MM.1S (cell line): Measurements from ENCODE around the gene ZNF625.

Experiments
- DNase-seq: peaks from one replicate; pipeline ENCODE4 v3.0.0-alpha.2; 2015
- H2AFZ ChIP-seq: fragments of 300-600 bp; sonication (generic); 2 replicates; pipeline ENCODE4 v1.6.0; 2016; ENCODE audit warnings: antibody characterized with exemption, low read length
- H3F3A ChIP-seq: fragments of 300-600 bp; sonication (generic); 2 replicates; pipeline ENCODE4 v1.6.1; 2016; ENCODE audit warnings: mild to moderate bottlenecking, antibody characterized with exemption, low read length, moderate library complexity, mixed read lengths; ENCODE audit not compliant: insufficient read depth
- H3K27ac ChIP-seq: fragments of 300-600 bp; sonication (generic); 2 replicates; pipeline ENCODE4 v1.5.1; 2016; ENCODE audit warnings: mild to moderate bottlenecking, low read length
- H3K27me3 ChIP-seq: fragments of 300-600 bp; sonication (generic); replicated peaks from 2 replicates; pipeline ENCODE4 v1.6.0; 2016; ENCODE audit warnings: low read length; ENCODE audit not compliant: insufficient read depth
- H3K36me3 ChIP-seq: fragments of 300-600 bp; sonication (generic); replicated peaks from 2 replicates; pipeline ENCODE4 v1.6.1; 2016; ENCODE audit warnings: mild to moderate bottlenecking, low read length, mixed read lengths; ENCODE audit not compliant: insufficient read depth
- H3K4me1 ChIP-seq: fragments of 300-600 bp; sonication (generic); 2 replicates; pipeline ENCODE4 v1.6.1; 2016; ENCODE audit warnings: low read length, mixed read lengths
- H3K4me2 ChIP-seq: fragments of 300-600 bp; sonication (generic); 2 replicates; pipeline ENCODE4 v1.6.0; 2016; ENCODE audit warnings: low read depth, low read length
- H3K4me3 ChIP-seq: fragments of 300-600 bp; sonication (generic); 2 replicates; pipeline ENCODE4 v1.5.1; 2016; ENCODE audit warnings: low read length, mixed read lengths
- H3K79me2 ChIP-seq: fragments of 300-600 bp; sonication (generic); 2 replicates; pipeline ENCODE4 v1.6.1; 2016; ENCODE audit warnings: mixed run types, low read length, mixed read lengths
- H3K9ac ChIP-seq: fragments of 300-600 bp; sonication (generic); 2 replicates; pipeline ENCODE4 v1.6.1; 2016; ENCODE audit warnings: low read length, mixed read lengths
- H3K9me2 ChIP-seq: fragments of 300-600 bp; sonication (generic); replicated peaks from 2 replicates; pipeline ENCODE4 v1.6.1; 2016; ENCODE audit warnings: mild to moderate bottlenecking, low read length, mixed read lengths; ENCODE audit not compliant: insufficient read depth
- H3K9me3 ChIP-seq: fragments of 300-600 bp; sonication (generic); replicated peaks from 2 replicates; pipeline ENCODE4 v1.6.1; 2016; ENCODE audit warnings: mild to moderate bottlenecking, low read length, mixed read lengths; ENCODE audit not compliant: insufficient read depth
- H4K20me1 ChIP-seq: fragments of 300-600 bp; sonication (generic); 2 replicates; pipeline ENCODE4 v1.6.1; 2016; ENCODE audit warnings: mild to moderate bottlenecking, low read length, moderate library complexity, mixed read lengths; ENCODE audit not compliant: insufficient read depth
- EZH2 ChIP-seq: fragments of 300-600 bp; sonication (generic); optimal IDR thresholded peaks from 2 replicates; pipeline ENCODE3; 2017; ENCODE audit warnings: low read depth, mild to moderate bottlenecking, antibody characterized with exemption, low read length, mixed read lengths
- EZH2phosphoT487 ChIP-seq: fragments of 300-600 bp; sonication (generic); IDR thresholded peaks from 2 replicates; pipeline ENCODE4 v1.6.1; 2018; ENCODE audit warnings: antibody characterized with exemption, low read length
- TF ChIP-seq, protein P1 (sequence below): fragments of 300-600 bp; sonication (generic); IDR thresholded peaks from 2 replicates; pipeline ENCODE4 v1.5.1; 2016; ENCODE audit warnings: antibody characterized with exemption, low read length, mixed read lengths

ZNF625 gene

DNA sequence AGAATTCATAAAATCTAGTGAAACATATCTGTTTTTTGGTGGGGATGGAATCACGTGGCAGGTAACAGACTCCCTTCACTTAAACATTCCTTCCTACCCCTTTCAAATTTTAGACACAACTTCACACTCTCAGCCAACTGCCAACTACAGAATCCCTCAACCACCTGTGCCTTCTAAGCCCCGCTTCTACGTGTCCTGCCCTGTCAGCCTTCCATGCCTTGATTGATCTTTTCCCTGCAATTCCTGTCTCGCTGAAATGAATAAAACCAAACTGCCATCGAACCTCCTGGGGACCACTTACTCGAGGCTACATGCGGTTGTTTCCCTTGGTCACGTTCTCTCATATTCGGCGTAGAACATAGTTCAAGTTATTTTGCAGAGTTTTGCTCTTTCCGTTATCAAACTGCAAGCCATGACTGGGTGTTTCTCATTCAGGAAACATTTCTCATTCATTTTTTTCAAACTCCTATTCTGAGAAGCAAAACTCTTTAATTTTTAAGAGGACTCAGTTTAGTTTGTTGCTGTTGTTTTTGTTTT is 1.1 kb downstream of the ZNF625 start:
- Histone ChIP-seq H3K36me3 (no peaks in the 10 kb centered on the region), H3K4me3 (no peak overlapping the region), H3K4me1 (no peaks in the 10 kb centered on the region), H3F3A (no peaks in the 10 kb centered on the region), H3K9ac (no peak overlapping the region), H3K4me2 (no peak overlapping the region), H3K9me3 (no peaks in the 10 kb centered on the region), H2AFZ (no peak overlapping the region), H3K27me3 (no peaks in the 10 kb centered on the region; the same call in 1 of the 2 replicates), H3K9me2 (no peaks in the 10 kb centered on the region), H3K79me2 (no peaks in the 10 kb centered on the region), H3K27ac (no peak overlapping the region), H4K20me1 (no peaks in the 10 kb centered on the region)
- no peak for DNase-seq
- TF ChIP-seq EZH2 (no peak), EZH2phosphoT487 (no peak)
- TF ChIP-seq, protein P1, sequence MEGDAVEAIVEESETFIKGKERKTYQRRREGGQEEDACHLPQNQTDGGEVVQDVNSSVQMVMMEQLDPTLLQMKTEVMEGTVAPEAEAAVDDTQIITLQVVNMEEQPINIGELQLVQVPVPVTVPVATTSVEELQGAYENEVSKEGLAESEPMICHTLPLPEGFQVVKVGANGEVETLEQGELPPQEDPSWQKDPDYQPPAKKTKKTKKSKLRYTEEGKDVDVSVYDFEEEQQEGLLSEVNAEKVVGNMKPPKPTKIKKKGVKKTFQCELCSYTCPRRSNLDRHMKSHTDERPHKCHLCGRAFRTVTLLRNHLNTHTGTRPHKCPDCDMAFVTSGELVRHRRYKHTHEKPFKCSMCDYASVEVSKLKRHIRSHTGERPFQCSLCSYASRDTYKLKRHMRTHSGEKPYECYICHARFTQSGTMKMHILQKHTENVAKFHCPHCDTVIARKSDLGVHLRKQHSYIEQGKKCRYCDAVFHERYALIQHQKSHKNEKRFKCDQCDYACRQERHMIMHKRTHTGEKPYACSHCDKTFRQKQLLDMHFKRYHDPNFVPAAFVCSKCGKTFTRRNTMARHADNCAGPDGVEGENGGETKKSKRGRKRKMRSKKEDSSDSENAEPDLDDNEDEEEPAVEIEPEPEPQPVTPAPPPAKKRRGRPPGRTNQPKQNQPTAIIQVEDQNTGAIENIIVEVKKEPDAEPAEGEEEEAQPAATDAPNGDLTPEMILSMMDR = no peak

DNA sequence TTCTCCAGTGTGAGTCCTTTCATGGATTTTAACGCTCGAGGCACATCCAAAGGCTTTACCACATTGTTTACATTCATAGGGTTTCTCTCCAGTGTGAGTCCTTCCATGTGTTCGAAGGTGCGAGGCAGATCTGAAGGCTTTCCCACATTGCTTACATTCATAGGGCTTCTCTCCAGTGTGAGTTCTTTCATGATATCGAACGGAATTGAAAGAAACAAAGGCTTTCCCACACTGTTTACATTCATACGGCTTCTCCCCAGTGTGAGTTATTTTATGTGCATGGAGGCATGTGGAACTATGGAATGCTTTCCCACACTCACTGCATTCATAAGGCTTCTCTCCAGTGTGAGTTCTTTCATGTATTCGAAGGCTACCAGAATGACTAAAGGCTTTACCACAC is 11.2 kb downstream of the ZNF625 start:
- no peaks in the 10 kb centered on the region for H3K36me3 ChIP-seq
- H3K4me2 ChIP-seq = no peak overlapping the region
- H4K20me1 ChIP-seq = no peaks in the 10 kb centered on the region
- H3K27ac ChIP-seq = no peak overlapping the region
- H3F3A ChIP-seq = no peaks in the 10 kb centered on the region
- no peaks in the 10 kb centered on the region for H3K4me1 ChIP-seq
- TF ChIP-seq EZH2phosphoT487 (no peak), EZH2 (no peak)
- TF ChIP-seq, protein P1 = no peak
- H3K9ac ChIP-seq = no peak overlapping the region
- H3K9me2 ChIP-seq = no peaks in the 10 kb centered on the region
- H3K79me2 ChIP-seq = no peaks in the 10 kb centered on the region
- no peak for DNase-seq
- no peak overlapping the region for H3K4me3 ChIP-seq
- H3K9me3 ChIP-seq = no peaks in the 10 kb centered on the region
- no peak overlapping the region for H2AFZ ChIP-seq
- H3K27me3 ChIP-seq = no peaks in the 10 kb centered on the region

DNA sequence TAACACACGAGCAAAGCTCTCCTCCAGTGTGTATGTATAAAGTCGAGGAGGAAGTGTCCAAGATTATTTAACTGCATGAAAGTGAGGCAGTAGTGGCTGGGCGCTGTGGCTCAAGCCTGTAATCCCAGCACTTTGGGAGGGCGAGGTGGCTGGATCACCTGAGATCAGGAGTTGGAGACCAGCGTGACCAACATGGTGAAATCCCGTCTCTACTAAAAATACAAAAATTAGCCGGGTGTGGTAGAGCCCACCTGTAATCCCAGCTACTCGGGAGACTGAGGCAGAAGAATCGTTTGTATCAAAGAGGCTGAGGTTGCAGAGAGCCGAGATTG is 15.2 kb downstream of the ZNF625 start:
- Histone ChIP-seq H3K36me3 (no peaks in the 10 kb centered on the region), H3K9ac (no peak overlapping the region), H3K4me2 (peak overlapping the region; percentile 94; the same call in 1 of the 2 replicates), H3K27me3 (no peaks in the 10 kb centered on the region), H2AFZ (peak overlapping the region; percentile 3; the same call in 1 of the 2 replicates), H3K9me2 (no peaks in the 10 kb centered on the region), H3K9me3 (no peaks in the 10 kb centered on the region), H3K4me3 (no peak overlapping the region), H3K27ac (no peak overlapping the region), H3K79me2 (no peaks in the 10 kb centered on the region), H3K4me1 (no peaks in the 10 kb centered on the region), H4K20me1 (no peaks in the 10 kb centered on the region), H3F3A (no peaks in the 10 kb centered on the region)
- TF ChIP-seq EZH2 (no peak), EZH2phosphoT487 (no peak)
- TF ChIP-seq, protein P1 = no peak
- DNase-seq = no peak
